Activated T-cell treated with anti-CD3 and anti-CD28 coated beads, Interleukin-2, amount 50 U/mL, for 24 hours (primary cell): ENCODE measurements around the gene PLA2G4D.

ENCODE experiments used
- DNase-seq: peaks from one replicate; pipeline ENCODE4 v3.0.0-alpha.2; 2020
- H3K27ac Mint-ChIP-seq: 2 replicates; pipeline ENCODE4 v1.8.0; 2020; ENCODE audit warnings: mild to moderate bottlenecking, mixed read lengths
- H3K27me3 Mint-ChIP-seq: 2 replicates; pipeline ENCODE4 v1.8.0; 2020; ENCODE audit warnings: mixed read lengths
- H3K36me3 Mint-ChIP-seq: 2 replicates; pipeline ENCODE4 v1.8.0; 2020; ENCODE audit warnings: low read depth, mixed read lengths
- H3K4me1 Mint-ChIP-seq: 2 replicates; pipeline ENCODE4 v1.8.0; 2020; ENCODE audit warnings: low read depth, mixed read lengths
- H3K4me3 Mint-ChIP-seq: 2 replicates; pipeline ENCODE4 v1.8.0; 2020; ENCODE audit warnings: mild to moderate bottlenecking, moderate library complexity, mixed read lengths
- H3K9me3 Mint-ChIP-seq: 2 replicates; pipeline ENCODE4 v1.8.0; 2020; ENCODE audit warnings: mixed read lengths

PLA2G4D gene

DNA sequence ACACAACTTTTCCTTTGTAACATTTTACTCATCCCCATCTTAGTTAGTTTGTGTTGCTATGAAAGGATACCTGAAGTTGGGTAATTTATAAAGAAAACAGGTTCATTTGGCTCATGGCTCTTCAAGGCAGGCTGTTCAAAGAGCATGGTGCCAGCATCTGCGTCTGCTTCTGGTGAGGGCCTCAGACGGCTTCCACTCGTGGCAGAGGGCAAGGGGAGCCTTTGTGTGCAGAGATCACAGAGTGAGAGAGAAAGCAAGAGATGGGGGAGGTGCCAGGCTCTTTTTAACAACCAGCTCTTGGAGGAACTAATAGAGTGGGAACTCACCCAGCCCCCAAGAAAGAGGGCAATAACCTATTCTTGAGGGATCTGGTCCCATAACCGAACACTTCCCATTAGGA, 39.0 kb upstream of the PLA2G4D start:
- no peaks in the 10 kb centered on the region for H3K36me3 Mint-ChIP-seq
- peak; percentile 24 for DNase-seq
- no peak overlapping the region for H3K4me3 Mint-ChIP-seq
- H3K4me1 Mint-ChIP-seq = peaks cover 5% of the 10 kb centered on the region
- peaks cover 25% of the 10 kb centered on the region for H3K27me3 Mint-ChIP-seq
- H3K27ac Mint-ChIP-seq = no peak overlapping the region
- H3K9me3 Mint-ChIP-seq = no peaks in the 10 kb centered on the region

DNA sequence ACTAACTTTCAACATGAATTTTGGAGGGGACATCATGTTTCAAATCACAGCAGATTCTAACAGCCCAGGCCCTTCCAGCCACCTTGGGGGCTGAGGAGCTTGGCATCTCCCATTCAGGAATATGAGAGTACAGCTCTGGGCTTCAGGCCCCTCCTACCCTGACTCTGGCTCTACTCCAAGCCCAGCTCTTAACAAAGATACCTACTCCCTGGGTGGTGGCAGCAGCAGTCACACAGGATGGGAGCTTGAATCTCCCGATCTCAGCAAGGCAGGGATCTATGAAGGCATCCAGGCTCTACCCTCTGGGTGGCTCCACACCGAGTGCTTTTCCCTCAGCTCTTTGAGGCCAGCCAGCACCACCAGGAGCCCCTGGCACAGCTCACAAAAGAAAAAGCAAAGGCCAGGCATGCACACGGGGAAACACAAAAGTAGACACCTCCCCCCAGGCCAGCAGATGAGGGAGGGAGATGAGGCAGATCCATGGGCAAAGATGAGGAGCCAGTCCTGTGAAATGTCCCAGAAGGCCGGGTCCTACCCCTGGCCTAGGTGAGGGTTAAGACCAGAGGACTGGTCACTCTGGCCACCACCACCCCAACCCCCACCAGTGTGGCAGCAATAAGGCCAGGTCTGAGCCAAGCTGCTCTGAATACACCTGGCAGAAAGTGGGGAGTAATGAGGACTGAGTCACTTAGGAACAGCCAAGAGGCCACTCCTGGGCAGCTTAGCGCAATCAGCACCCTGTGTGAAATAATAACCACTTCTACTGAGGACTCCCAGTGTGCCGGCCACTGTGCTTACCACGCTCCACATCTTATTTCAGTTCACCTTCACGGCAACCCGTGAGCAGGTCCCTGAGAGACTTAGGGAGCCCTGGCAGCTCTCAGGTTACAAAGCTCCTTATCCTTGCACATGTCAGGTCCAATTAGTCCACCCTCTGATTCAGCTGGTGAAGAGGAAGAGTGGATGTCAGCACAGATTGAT, 37.8 kb upstream of the PLA2G4D start:
- peak; percentile 20 for DNase-seq
- no peaks in the 10 kb centered on the region for H3K36me3 Mint-ChIP-seq
- H3K27me3 Mint-ChIP-seq = peaks cover 35% of the 10 kb centered on the region
- peaks cover 3% of the 10 kb centered on the region for H3K4me1 Mint-ChIP-seq
- no peaks in the 10 kb centered on the region for H3K9me3 Mint-ChIP-seq
- no peak overlapping the region for H3K27ac Mint-ChIP-seq
- no peak overlapping the region for H3K4me3 Mint-ChIP-seq

GRCh38 chr15:42131006-42131405, 36.6 kb upstream of the PLA2G4D start:
- H3K9me3 Mint-ChIP-seq = no peaks in the 10 kb centered on the region
- peaks cover 35% of the 10 kb centered on the region for H3K27me3 Mint-ChIP-seq
- DNase-seq = no peak
- no peaks in the 10 kb centered on the region for H3K36me3 Mint-ChIP-seq
- H3K4me1 Mint-ChIP-seq = peaks cover 3% of the 10 kb centered on the region
- no peak overlapping the region for H3K27ac Mint-ChIP-seq
- H3K4me3 Mint-ChIP-seq = no peak overlapping the region

GRCh38 chr15:42130246-42130986, 36.1 kb upstream of the PLA2G4D start:
- Mint-ChIP-seq H3K4me1 (peaks cover 3% of the 10 kb centered on the region), H3K27ac (no peak overlapping the region), H3K9me3 (no peaks in the 10 kb centered on the region), H3K36me3 (no peaks in the 10 kb centered on the region), H3K4me3 (no peak overlapping the region), H3K27me3 (peaks cover 35% of the 10 kb centered on the region)
- DNase-seq = peak; percentile 16

GRCh38 chr15:42129364-42129763, 35.0 kb upstream of the PLA2G4D start:
- no peak for DNase-seq
- Mint-ChIP-seq H3K4me3 (no peak overlapping the region), H3K9me3 (no peaks in the 10 kb centered on the region), H3K4me1 (peaks cover 3% of the 10 kb centered on the region), H3K36me3 (no peaks in the 10 kb centered on the region), H3K27ac (no peak overlapping the region), H3K27me3 (peaks cover 35% of the 10 kb centered on the region)

- peaks cover 3% of the 10 kb centered on the region for H3K4me1 Mint-ChIP-seq
- H3K27me3 Mint-ChIP-seq = peaks cover 35% of the 10 kb centered on the region
- no peaks in the 10 kb centered on the region for H3K36me3 Mint-ChIP-seq
- no peak for DNase-seq
- H3K4me3 Mint-ChIP-seq = no peak overlapping the region
- no peaks in the 10 kb centered on the region for H3K9me3 Mint-ChIP-seq
- no peak overlapping the region for H3K27ac Mint-ChIP-seq
Measured at GRCh38 chr15:42128476-42128875, 34.1 kb upstream of the PLA2G4D start.

DNA sequence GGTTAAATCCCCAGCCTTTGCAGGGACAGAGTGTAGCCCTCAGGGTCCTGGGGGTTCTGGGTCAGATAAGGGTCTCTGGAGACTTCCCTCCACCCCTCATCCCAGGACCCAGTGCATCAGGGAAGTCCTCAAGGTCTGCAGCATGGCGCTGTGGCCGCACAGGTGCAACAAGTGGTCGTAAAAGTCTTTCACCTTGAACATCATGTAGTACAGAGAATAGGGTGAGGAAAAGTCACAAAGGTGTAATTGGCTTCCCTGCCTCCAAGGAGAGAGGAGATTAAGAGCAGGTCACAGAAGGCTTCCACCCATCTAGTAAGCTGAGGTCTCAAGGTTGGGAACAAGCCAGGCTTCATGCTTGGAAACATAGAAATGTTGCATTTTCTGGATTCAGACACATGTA, 29.2 kb upstream of the PLA2G4D start:
- no peaks in the 10 kb centered on the region for H3K9me3 Mint-ChIP-seq
- H3K4me3 Mint-ChIP-seq = no peak overlapping the region
- DNase-seq = no peak
- H3K27ac Mint-ChIP-seq = no peak overlapping the region
- H3K27me3 Mint-ChIP-seq = peaks cover 10% of the 10 kb centered on the region
- no peaks in the 10 kb centered on the region for H3K36me3 Mint-ChIP-seq
- H3K4me1 Mint-ChIP-seq = peaks cover 11% of the 10 kb centered on the region

- Mint-ChIP-seq H3K27ac (no peak overlapping the region), H3K4me3 (no peak overlapping the region), H3K4me1 (peaks cover 14% of the 10 kb centered on the region), H3K36me3 (no peaks in the 10 kb centered on the region), H3K27me3 (no peaks in the 10 kb centered on the region), H3K9me3 (no peaks in the 10 kb centered on the region)
- no peak for DNase-seq
Measured at GRCh38 chr15:42121682-42122081, 27.3 kb upstream of the PLA2G4D start.

DNA sequence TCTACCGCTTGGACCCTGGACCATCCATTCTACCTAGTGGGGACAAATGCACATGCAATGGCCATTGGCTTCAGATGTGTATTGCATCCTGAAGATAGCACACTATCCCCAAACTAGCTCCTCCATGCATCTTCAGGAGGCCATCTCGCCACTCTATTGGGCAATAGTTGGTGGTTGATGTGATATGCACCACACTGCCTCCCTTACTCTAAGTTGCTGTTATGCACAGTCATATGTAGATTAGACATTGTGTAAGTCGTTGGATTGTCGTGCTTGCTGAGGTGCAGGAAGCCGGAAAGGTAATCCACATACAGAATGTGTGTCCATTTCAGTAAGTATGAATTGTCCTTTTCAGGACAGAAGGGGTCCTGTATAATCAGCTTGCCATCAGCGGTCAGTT, 26.7 kb upstream of the PLA2G4D start:
- Mint-ChIP-seq H3K4me3 (no peak overlapping the region), H3K27me3 (no peaks in the 10 kb centered on the region), H3K27ac (no peak overlapping the region), H3K9me3 (no peaks in the 10 kb centered on the region), H3K4me1 (peaks cover 14% of the 10 kb centered on the region), H3K36me3 (no peaks in the 10 kb centered on the region)
- DNase-seq = no peak

- Mint-ChIP-seq H3K4me1 (peaks cover 14% of the 10 kb centered on the region), H3K27me3 (no peaks in the 10 kb centered on the region), H3K27ac (no peak overlapping the region), H3K9me3 (no peaks in the 10 kb centered on the region), H3K4me3 (no peak overlapping the region), H3K36me3 (no peaks in the 10 kb centered on the region)
- no peak for DNase-seq
Measured at GRCh38 chr15:42120285-42120684, 25.9 kb upstream of the PLA2G4D start.

- Mint-ChIP-seq H3K9me3 (no peaks in the 10 kb centered on the region), H3K27ac (no peak overlapping the region), H3K4me3 (no peak overlapping the region), H3K36me3 (no peaks in the 10 kb centered on the region), H3K4me1 (peaks cover 14% of the 10 kb centered on the region), H3K27me3 (no peaks in the 10 kb centered on the region)
- DNase-seq = no peak
Measured at GRCh38 chr15:42119446-42119760, 25.0 kb upstream of the PLA2G4D start.

- Mint-ChIP-seq H3K27ac (no peak overlapping the region), H3K9me3 (no peaks in the 10 kb centered on the region), H3K4me1 (peaks cover 14% of the 10 kb centered on the region), H3K27me3 (no peaks in the 10 kb centered on the region), H3K4me3 (no peak overlapping the region), H3K36me3 (no peaks in the 10 kb centered on the region)
- DNase-seq = no peak
Measured at GRCh38 chr15:42118650-42119445, 24.5 kb upstream of the PLA2G4D start.

DNA sequence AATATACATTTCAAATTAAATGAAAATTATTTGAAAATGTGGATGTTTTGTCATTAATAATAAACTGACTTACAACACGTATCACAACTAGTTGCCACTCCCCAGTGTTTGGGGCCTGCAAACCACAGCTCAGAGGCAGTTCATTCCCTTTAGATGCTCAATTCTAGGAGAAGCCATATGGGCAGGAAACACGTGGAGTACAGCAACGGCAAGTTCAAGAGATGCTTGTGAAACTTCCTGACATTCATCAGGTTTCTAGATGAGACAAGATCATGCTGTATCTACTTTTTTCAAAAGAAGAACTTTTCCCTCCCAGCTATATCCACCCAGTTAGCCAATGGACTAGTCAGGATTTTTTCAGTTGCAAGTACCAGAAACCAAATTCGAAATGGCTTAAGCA, 17.6 kb upstream of the PLA2G4D start:
- H3K9me3 Mint-ChIP-seq = no peaks in the 10 kb centered on the region
- no peak overlapping the region for H3K27ac Mint-ChIP-seq
- peaks cover 23% of the 10 kb centered on the region for H3K4me1 Mint-ChIP-seq
- H3K27me3 Mint-ChIP-seq = peaks cover 33% of the 10 kb centered on the region
- H3K36me3 Mint-ChIP-seq = no peaks in the 10 kb centered on the region
- no peak overlapping the region for H3K4me3 Mint-ChIP-seq
- no peak for DNase-seq

GRCh38 chr15:42110367-42110766, 16.0 kb upstream of the PLA2G4D start:
- H3K4me1 Mint-ChIP-seq = peaks cover 23% of the 10 kb centered on the region
- no peak overlapping the region for H3K27ac Mint-ChIP-seq
- peaks cover 38% of the 10 kb centered on the region for H3K27me3 Mint-ChIP-seq
- DNase-seq = no peak
- no peak overlapping the region for H3K4me3 Mint-ChIP-seq
- no peaks in the 10 kb centered on the region for H3K9me3 Mint-ChIP-seq
- H3K36me3 Mint-ChIP-seq = no peaks in the 10 kb centered on the region
